NCI-H2196 (cell line): ENCODE data around the gene CPN1.
"Not testable (repeated sequence)": the region's sequence is repeated elsewhere in the genome, so short reads cannot be mapped to it uniquely, and the experiment has no call there.

Source experiments
- DNase-seq: peaks from one replicate; lab custom pipeline; 2025; ENCODE audit not compliant: unreplicated experiment; lab: John Stamatoyannopoulos, UW

The CPN1 gene

DNA sequence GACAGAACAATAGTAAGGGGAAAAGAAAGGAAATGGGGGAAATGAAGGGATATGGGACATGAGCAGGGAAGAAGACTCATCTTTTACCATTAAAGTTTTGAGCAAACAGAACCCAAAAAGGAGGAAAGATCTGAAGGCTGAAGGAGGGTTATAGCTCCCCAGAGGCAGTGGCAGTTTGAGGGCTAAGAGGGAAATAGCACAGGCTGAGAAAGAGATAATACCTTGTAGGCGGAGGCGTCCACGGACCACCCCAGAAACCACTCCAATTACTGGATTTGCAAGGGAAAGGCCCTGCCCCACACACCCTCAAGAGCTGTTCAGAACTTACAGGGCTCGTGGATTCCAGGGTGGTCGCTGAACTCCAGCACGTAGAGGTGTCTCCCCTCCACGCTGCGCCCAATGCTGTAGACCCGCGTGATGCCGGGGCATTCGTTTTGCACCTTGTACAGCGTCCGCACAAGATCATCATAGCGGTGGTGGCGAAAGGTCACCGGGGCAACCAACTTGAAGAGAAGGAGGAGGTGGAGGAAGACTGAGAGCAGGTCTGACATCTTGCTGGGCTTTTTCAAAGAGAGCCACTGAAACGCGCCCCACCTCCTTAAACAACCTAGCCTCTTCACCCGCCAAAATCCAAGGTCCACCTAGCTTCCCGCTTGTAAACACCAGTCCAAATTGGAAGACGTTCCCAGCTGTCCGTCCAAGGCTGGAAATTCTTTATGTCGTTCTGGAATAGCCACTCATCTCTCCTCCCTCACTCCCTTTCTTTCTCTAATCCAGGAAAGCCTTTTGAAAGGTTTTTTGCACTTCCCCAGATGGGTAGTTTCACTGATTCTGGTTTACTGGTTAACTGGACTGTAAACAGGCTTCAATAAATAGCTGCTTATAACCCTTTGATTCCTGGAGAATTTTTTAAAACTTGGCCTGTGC, at the start of gene CPN1:
TSS of gene CPN1 (minus strand) at position 795 of the 927 bp plus-strand sequence. CDS start at position 551, 244 bp downstream.
- DNase-seq: no peak

DNA sequence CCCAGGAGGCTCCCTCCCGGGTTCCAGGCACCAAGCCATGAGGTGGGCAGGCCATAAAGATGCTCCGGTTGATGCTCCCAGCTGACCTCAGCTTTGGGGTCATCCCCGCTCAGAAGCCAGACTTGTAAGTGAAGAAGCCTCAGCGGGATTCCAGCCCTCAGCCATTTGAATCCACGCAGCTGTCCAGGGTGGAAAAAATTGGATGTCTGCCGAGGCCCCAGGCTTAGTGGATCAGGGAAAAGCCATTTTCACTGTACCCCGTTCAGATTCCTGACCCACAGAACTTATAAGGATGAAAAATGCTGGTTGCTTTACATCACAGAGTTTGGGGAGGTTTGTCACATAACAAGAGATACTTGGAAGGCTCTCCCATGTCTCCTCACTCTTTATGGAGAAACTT, 49.2 kb upstream of the CPN1 start:
- DNase-seq: no peak

DNA sequence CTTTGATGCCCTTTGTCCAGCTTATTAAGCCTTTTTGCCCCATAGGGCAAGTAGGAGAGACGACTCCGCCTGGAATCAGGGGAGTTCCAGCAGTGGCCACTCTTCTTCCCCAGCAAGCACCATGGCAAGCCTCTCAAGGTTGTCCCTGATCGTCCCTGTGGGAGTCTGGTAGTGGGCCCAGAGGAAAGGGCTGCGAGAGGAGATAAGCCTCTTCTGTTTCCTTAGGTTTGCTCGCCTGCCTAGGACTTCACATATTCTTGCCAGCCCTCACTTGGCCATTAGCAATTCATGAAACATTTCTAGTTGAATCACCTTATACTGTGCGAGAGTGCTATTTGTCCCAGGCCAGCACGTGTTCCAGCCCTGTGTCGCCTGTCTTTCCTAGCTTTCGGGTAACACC, 47.8 kb upstream of the CPN1 start:
- no peak for DNase-seq

DNA sequence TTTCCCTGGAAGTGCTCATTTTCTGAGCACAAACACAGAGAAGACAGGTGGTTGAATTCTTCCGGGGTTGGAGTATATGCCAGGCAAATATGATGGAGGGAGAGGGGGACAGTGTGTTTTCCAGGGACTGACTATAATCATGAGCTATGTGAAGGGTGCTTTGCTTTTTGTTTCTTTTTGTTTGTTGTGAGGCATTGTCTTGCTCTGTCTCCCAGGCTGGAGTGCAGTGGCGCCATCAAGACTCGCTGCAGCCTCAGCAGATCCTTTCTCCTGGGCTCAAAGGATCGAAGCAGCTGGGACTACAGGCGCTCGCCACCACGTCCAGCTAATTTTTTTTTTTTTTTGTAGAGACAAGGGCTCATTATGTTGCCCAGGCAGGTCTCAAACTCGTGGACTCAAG, 47.3 kb upstream of the CPN1 start:
- DNase-seq: no peak

DNA sequence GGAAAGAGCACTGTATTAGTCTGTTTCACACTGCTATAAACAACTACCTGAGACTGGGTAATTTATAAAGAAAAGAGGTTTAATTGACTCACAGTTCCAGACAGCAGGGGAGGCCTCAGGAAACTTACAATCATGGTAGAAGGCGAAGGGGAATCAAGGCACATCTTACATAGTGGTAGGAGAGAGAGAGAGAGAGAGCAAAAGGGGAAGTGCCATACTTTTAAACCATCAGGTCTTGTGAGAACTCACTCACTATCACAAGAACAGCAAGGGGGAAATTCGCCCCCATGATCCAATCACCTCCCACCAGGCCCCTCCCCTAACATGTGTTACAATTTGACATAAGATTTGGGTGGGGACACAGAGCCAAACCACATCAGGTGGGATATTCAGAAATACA, 43.7 kb upstream of the CPN1 start:
- DNase-seq: not testable (repeated sequence)

DNA sequence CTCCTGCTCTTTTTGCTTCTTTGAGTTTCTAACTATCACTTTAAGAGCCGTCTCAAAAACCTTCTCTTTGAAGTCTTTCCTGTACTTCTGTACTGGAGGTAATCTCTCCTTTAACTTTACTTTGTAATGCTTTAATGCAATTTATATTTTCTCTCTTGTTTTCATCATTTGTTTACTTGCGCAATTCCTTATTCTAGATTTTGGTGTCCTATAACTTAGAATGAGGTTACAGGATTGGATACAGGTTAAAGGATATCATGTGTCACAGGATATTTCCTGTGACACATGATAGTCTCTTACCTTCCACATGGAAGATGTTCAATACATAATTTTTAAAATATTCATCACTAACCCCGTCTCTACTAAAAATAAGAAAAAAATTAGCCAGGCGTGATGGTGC, 42.4 kb upstream of the CPN1 start:
- no peak for DNase-seq

DNA sequence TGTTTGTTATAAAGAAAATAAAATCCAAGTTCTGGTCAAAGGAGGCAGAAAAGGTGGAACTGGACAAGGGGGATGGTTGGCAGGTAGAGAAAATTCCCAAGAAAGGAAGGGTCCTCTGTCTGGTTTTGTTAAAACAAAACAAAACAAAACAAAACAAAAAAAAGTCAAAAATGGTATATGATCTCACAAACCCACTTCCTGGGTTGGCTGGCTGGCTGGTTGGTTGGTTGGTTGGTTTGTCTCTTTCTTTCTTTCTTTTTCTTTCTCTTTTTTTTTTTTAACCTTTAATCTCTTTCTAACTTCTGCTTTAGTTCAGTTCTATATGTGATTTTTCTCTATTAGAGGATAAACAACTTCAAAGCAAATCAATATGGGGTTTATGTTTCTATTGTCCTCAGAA, 41.1 kb upstream of the CPN1 start:
- DNase-seq: no peak

DNA sequence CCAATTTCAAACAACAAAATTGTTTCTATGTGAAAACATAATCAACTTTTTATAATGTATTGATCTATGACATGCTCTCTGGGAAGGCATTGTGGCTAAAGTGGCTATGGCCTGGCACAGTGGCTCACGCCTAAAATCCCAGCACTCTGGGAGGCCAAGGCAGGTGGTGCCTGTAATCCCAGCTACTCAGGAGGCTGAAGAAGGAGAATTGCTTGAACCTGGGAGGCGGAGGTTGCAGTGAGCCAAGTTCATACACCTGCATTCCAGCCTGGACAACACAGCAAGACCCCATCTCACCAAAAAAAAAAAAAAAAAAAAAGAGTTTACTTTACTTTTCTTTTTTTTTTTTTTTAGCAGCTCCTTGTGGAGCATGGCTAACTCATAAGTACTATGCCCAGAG, 38.9 kb upstream of the CPN1 start:
- DNase-seq: no peak

DNA sequence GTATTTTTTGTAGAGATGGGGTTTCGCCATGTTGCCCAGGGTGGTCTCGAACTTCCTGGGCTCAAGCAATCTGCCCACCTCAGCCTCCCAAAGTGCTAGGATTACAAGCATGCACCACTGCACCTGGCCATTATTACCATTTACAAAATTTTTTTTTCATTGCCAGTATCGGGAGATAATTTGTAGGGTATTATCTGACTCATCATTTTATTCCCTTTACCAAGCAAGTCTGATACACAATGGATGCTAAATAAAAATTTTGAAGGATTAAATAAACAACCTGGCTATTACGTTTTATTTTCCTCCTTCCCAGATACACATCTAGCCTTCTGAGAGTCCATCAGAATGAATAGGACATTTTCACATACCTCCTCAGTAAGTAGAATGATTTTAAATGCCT, 38.1 kb upstream of the CPN1 start:
- no peak for DNase-seq

DNA sequence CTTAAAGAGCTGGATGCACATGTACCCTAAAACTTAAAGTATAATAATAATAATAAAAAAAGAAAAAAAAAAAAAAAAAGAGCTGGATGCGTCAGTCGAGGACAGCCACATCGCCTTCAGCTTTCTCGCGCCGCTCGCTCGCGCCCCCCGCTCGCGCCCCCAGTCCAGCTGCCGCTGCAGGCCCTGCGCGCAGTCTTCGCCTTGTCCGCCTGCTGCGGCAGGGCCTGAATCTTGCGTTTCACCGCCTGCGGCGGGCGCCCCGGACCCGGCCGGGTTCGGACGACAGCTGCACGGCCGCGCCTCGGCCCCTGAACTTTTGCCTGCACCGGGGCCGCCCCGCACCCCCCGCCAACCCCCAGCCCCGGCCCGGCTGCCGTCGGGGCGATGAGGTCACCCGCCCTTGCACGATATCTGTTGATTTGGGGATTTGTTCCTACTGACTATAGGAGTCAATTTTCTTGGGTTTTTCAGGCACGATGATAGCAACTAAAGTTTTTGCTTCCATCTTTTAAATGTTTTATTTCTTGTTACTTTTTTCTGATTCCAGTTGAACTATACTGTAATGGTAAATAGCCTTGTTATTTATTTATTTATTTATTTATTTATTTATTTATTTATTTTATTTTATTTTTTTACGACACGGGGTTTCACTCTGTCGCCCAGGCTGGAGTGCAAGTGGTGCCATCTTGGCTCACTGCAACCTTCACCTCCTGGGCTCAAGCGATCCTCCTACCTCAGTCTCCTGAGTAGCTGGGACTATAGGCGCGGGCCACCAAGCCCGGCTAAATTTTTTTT, 33.5 kb upstream of the CPN1 start:
- DNase-seq: no peak

DNA sequence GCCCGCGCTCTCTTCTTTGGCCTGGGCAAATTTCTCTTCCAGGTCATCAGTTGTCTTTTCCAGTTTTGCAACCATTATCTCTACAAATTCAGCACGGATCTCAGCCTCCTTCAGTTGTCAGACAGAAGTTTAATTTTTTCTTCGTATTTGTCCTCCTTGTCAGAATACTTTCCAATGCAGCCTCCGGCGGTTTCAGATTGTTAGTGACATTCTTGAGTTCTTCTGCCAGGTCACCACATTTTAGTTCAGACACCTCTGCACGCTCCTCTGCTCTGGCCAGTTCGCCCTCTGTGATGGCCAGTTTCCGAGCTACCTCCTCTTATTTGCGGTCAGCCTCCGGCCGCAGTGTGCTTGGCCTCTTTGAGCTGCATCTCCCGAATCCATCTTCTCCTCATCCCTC, 32.8 kb upstream of the CPN1 start:
- no peak for DNase-seq

DNA sequence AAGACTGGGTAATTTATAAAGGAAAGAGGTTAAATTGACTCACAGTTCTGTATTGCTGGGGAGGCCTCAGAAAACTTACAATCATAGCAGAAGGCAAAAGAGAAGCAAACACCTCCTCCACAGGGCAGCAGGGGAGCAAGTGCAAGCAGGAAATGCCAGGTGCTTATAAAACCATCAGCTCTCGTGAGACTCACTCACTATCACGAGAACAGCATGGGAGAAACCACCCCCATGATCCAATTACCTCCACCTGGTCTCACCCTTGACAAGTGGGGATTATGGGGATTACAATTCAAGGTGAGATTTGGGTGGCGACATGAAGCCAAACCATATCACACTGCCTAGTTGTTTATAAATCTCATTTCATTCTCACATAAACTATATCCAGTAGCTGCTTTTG, 28.0 kb upstream of the CPN1 start:
- DNase-seq: no peak

DNA sequence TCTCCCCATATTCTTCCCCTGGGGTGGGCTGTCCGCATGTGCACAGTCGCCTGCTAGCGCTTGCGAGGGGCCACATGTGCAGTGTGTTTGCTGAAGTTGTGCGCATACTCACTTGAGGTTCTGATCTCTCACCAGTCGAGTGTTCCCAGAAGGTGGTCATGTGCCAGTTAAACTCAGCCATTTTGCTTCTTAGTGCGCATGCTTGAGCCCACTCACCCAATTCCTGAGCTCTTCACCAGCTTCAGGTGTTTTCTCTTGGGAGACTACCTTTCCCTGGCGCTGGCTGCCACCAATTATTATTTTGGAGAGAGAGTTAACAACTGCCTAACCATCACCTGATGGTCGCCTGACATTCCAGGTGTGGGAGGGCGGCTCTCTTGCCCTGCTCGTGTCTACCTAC, 25.2 kb upstream of the CPN1 start:
- DNase-seq: no peak

DNA sequence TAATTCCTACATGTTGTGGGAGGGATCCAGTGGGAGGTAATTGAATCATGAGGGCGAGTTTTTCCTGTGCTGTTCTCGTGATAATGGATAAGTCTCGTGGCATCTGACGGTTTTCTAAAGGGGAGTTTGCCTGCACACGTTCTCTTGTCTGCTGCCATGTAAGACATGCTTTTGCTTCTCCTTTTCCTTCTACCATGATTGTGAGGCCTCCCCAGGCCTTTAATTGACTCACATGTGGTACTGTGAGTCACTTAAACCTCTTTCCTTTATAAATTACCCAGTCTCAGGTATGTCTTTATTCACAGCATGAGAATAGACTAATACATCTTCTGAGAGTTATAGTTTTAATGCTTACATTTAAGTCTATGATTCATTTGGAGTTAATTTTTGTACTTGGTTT, 22.6 kb upstream of the CPN1 start:
- no peak for DNase-seq

DNA sequence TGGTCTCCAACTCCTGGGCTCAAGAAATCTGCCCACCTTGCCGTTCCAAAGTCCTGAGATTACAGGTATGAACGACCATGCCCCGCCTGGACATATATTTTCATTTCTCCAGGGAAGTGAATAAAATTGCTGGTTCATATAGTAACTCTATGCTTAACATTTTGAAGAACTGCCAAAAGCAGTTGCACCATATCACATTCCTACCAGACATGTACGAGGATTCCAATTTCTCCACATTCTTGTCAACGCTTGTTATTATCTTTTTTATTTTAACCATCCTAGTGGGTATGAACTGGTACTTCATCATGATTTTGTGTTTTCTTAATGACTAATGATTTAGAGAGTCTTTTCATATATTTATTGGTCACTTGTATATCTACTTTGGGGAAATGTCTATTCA, 21.9 kb upstream of the CPN1 start:
- no peak for DNase-seq

DNA sequence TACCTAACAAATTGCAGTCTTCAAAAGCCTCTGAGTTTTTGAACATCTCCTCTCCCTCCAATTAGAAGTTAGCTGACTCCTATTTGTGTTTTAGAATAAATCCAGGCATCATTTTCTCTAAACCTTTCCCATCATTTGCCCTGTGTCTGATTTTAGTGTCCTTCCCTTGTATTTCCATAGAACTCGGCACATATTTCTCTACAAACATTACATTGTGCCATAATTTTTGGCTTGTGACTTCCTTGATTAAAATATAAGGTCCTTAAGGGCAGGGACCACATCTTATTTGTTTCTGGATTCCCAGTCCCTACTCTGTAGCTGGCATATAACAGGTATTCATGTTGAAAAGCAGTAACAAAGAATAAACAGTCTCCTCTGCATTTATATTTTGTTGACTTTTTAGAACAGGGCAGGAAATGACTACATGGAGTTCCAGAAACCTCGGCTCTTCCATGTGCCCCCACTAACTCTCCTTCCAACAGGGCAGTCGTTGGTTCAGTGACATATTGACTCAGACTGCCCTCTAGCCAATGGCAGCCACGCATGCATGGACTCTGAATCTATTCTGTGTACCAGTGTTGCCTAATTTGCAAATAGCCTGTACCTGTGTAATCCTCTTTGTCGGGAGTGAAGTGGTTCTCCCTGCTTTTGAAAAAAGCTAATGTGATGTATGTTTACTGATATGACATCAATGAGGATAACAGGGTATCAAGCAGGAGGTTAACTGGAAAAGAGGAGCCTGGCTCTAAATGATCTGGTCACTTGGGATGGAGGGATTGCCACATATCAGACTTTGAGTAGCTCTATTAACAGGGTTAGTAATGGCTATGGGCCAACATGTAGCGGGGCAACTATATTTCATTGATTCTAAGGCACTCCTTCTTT, 19.8 kb upstream of the CPN1 start:
- no peak for DNase-seq

DNA sequence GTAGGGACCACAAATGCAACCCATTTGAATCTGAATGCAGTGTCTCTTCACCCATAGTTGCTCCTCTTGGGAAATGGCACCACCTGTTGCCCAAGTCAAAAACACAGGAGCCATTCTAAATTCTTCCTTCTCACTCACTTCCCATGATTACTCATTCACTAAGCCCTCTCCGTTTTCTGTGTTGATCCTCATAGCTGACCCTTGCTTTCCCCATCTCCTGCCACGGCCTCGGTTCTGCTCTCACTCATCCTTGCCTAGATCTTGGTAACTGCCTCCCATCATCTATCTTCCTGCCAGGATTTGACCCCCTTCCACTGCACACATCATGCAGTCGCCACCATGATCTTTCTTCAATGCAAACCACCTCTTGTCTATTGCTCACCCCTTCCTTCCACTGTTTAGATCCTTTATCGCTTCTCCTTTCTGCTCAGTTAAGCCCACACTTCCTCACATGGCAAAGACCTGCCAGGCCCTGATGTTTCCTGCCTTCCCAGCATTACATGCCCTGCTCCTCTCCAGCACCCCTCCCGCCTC, 19.0 kb upstream of the CPN1 start:
- DNase-seq: no peak

DNA sequence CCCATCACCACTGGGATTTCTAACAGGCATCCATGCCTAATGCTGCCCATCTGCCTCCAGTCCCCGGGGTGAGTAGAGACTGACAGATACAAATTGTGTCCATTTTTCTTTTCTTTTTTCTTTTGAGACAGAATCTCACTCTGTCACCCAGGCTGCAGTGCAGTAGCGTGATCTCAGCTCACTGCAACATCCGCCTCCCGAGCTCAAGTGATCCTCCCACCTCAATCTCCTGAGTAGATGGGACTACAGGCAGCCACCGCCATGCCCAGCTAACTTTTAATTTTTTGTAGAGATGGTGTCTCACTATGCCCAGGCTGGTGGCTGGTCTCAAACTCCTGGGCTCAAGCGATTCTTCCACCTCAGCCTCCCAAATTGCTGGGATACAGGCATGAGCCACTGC, 7.6 kb upstream of the CPN1 start:
- no peak for DNase-seq

DNA sequence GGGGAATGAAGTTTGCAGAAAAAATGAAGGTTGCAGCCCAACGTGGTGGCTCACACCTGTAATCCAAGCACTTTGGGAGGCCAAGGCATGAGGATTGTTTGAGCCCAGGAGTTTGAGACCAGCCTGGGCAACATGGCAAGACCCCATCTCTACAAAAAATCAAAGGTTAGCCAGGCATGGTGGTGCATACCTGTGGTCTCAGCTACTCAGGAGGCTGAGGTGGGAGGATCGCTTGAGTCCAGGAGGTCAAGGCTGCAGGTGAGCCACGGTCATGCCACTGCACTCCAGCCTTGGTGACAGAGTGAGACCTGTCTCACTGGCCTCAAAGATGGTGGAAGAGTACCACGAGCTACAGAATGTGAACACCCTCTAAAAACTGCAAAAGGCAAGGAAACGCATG, 5.0 kb upstream of the CPN1 start:
- DNase-seq: not testable (repeated sequence)

DNA sequence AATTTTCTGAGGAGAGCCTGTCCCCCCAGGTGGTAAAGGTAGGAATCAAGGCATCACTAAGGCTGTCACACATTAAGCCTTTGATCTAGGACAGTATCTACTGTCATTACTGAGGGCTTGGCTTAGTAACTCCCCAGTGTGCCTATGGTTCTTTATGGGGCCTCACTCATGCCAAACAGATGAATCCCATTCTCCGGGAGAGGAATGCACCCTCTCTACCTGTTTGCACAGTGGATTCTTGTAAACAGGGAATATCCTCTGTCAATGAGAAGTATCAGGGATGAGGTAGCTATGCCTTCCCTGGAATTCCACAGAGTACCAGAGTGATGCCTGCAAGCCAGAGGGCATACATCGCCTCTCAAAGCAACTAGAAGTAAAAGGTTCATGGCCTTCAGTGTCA, 3.9 kb upstream of the CPN1 start:
- no peak for DNase-seq

DNA sequence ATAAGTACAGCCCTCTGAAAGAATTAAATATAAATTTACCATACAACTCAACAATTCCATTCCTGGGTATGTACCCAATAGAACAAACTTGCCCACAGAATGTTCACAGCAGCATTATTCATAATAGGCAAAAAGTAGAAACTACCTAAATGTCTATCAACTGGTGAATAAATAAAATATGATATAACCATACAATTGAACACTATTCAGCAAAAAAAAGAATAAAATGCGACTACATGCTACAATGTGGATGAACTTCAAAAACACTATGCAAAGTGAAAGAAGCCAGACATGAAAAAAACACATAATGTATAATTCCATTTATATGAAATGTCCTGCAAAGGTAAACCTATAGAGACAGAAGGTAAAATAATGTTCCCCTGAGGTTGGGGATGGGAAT, 2.0 kb upstream of the CPN1 start:
- DNase-seq: no peak
